Astrocyte (in vitro differentiated cells and primary cell): ENCODE data around the gene BEST4. TPM values are rescaled to one million over a fixed set of nuclear protein-coding genes. Genes with fewer than 3 reads are reported as not detected.
"Not testable (repeated sequence)": the region's sequence is repeated elsewhere in the genome, so short reads cannot be mapped to it uniquely, and the experiment has no call there.

Experiments used
- DNase-seq: peaks from one replicate; pipeline ENCODE4 v3.0.0-alpha.2; 2010; ENCODE audit warnings: low read depth
- FAIRE-seq: peaks from 2 replicates; lab custom pipeline; 2011; peaks lifted over from hg19 to GRCh38; lab: Jason Lieb, UNC
- H2AFZ ChIP-seq: 2 replicates; pipeline ENCODE4 v1.6.0; 2012; ENCODE audit warnings: low read depth, low read length, inconsistent platforms
- H3K27ac ChIP-seq: 2 replicates; pipeline ENCODE4 v1.5.1; 2011; ENCODE audit warnings: low read depth, low read length, inconsistent platforms
- H3K27me3 ChIP-seq: 2 replicates; pipeline ENCODE4 v1.6.0; 2011; ENCODE audit warnings: low read length, inconsistent platforms; ENCODE audit not compliant: insufficient read depth
- H3K36me3 ChIP-seq: 2 replicates; pipeline ENCODE4 v1.5.1; 2011; ENCODE audit warnings: low read length, inconsistent platforms; ENCODE audit not compliant: insufficient read depth
- H3K4me1 ChIP-seq: 2 replicates; pipeline ENCODE4 v1.5.1; 2011; ENCODE audit warnings: low read length, inconsistent platforms; ENCODE audit not compliant: insufficient read depth
- H3K4me2 ChIP-seq: 2 replicates; pipeline ENCODE4 v1.6.0; 2012; ENCODE audit warnings: low read length, inconsistent platforms
- H3K4me3 ChIP-seq: 2 replicates; pipeline ENCODE4 v1.5.1; 2011; ENCODE audit warnings: low read depth, mild to moderate bottlenecking, low read length, inconsistent platforms; ENCODE audit not compliant: insufficient read depth
- H3K79me2 ChIP-seq: 2 replicates; pipeline ENCODE4 v1.6.0; 2012; ENCODE audit warnings: mild to moderate bottlenecking, low read length, inconsistent platforms; ENCODE audit not compliant: insufficient read depth
- H3K9ac ChIP-seq: 2 replicates; pipeline ENCODE4 v1.6.0; 2012; ENCODE audit warnings: mild to moderate bottlenecking, low read length, inconsistent platforms
- H3K9me3 ChIP-seq: 2 replicates; pipeline ENCODE4 v1.5.1; 2012; ENCODE audit warnings: low read depth, mild to moderate bottlenecking, low read length, inconsistent platforms; ENCODE audit not compliant: insufficient read depth
- H4K20me1 ChIP-seq: 2 replicates; pipeline ENCODE4 v1.6.0; 2012; ENCODE audit warnings: low read length, inconsistent platforms; ENCODE audit not compliant: insufficient read depth
- H3K27ac Mint-ChIP-seq: one replicate; pipeline ENCODE4 v1.8.0; 2021; ENCODE audit warnings: mild to moderate bottlenecking, mixed read lengths; ENCODE audit not compliant: unreplicated experiment
- H3K27me3 Mint-ChIP-seq: one replicate; pipeline ENCODE4 v1.8.0; 2021; ENCODE audit warnings: low read depth, mixed read lengths; ENCODE audit not compliant: unreplicated experiment
- H3K36me3 Mint-ChIP-seq: one replicate; pipeline ENCODE4 v1.8.0; 2021; ENCODE audit warnings: low read depth, mixed read lengths; ENCODE audit not compliant: unreplicated experiment
- H3K4me1 Mint-ChIP-seq: one replicate; pipeline ENCODE4 v1.8.0; 2021; ENCODE audit warnings: low read depth, mixed read lengths; ENCODE audit not compliant: unreplicated experiment
- H3K4me3 Mint-ChIP-seq: one replicate; pipeline ENCODE4 v1.8.0; 2021; ENCODE audit warnings: mild to moderate bottlenecking, moderate library complexity, mixed read lengths; ENCODE audit not compliant: unreplicated experiment
- H3K9me3 Mint-ChIP-seq: one replicate; pipeline ENCODE4 v1.8.0; 2021; ENCODE audit warnings: mild to moderate bottlenecking, mixed read lengths; ENCODE audit not compliant: unreplicated experiment
- EZH2 ChIP-seq: IDR thresholded peaks from 2 replicates; pipeline ENCODE4 v1.6.1; 2012; ENCODE audit warnings: mild to moderate bottlenecking, low read length, inconsistent platforms; ENCODE audit not compliant: insufficient read depth
- total RNA-seq: library from RNA; stranded (reverse); gene quantifications from 2 replicates; pipeline ENCODE4 v1.2.1, GENCODE V29; 2021
- TF ChIP-seq, protein P1 (sequence below): IDR thresholded peaks from 2 replicates; pipeline ENCODE4 v1.5.1; 2011; ENCODE audit warnings: low read depth, mild to moderate bottlenecking, inconsistent platforms, low read length, moderate library complexity; ENCODE audit not compliant: insufficient read depth

The BEST4 gene
- total RNA-seq, 1 donor from 2014 or later = not detected

DNA sequence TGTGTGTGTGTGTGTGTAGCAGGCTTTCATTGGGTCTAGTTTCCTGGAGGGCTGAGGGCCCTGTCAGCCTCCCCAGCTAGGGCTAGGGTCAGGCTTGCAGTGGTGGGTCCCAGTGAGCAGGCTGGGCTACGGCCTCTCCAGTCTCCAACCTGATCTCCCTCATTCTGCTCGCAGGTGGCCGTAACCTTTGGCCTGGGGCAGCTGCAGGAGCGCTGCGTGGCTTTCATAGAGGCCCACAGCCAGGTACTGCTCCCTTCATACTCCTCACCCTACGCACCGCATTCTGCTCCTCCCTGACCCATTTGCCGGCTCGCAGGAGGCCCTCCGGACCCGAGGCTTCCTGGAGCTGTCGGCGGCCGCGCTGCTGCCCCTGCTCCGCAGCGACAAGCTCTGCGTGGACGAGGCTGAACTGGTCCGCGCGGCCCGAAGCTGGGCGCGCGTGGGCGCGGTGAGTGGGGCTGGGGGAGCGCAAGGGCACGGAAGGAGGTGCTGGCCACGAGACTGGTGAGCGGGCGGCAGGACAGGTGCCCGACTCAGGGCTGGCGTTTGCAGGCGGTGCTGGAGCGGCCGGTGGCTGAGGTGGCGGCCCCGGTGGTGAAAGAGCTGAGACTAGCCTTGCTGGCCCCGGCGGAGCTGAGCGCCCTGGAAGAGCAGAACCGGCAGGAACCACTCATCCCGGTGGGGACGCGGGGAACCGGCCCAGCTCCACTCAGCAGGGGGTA, 25.0 kb upstream of the BEST4 start:
- no peak overlapping the region for H2AFZ ChIP-seq
- no peak for FAIRE-seq
- no peaks in the 10 kb centered on the region for H3K27me3 ChIP-seq
- H3K4me1 Mint-ChIP-seq = peaks cover 59% of the 10 kb centered on the region
- no peaks in the 10 kb centered on the region for H3K9me3 ChIP-seq
- H3K79me2 ChIP-seq = peaks cover 39% of the 10 kb centered on the region
- H3K27me3 Mint-ChIP-seq = no peaks in the 10 kb centered on the region
- peaks cover 3% of the 10 kb centered on the region for H3K9me3 Mint-ChIP-seq
- DNase-seq = no peak
- H3K4me3 Mint-ChIP-seq = no peak overlapping the region
- H3K4me1 ChIP-seq = peaks cover 62% of the 10 kb centered on the region
- peak overlapping the region; percentile 86 for H3K4me2 ChIP-seq
- peaks cover 16% of the 10 kb centered on the region for H3K36me3 Mint-ChIP-seq
- peak overlapping the region; percentile 53 for H3K27ac Mint-ChIP-seq
- H4K20me1 ChIP-seq = peaks cover 7% of the 10 kb centered on the region
- H3K9ac ChIP-seq = peak overlapping the region; percentile 56
- no peak for TF ChIP-seq EZH2
- TF ChIP-seq, protein P1, sequence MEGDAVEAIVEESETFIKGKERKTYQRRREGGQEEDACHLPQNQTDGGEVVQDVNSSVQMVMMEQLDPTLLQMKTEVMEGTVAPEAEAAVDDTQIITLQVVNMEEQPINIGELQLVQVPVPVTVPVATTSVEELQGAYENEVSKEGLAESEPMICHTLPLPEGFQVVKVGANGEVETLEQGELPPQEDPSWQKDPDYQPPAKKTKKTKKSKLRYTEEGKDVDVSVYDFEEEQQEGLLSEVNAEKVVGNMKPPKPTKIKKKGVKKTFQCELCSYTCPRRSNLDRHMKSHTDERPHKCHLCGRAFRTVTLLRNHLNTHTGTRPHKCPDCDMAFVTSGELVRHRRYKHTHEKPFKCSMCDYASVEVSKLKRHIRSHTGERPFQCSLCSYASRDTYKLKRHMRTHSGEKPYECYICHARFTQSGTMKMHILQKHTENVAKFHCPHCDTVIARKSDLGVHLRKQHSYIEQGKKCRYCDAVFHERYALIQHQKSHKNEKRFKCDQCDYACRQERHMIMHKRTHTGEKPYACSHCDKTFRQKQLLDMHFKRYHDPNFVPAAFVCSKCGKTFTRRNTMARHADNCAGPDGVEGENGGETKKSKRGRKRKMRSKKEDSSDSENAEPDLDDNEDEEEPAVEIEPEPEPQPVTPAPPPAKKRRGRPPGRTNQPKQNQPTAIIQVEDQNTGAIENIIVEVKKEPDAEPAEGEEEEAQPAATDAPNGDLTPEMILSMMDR = no peak
- H3K27ac ChIP-seq = peak overlapping the region; percentile 61
- H3K4me3 ChIP-seq = peak overlapping the region; percentile 26
- H3K36me3 ChIP-seq = peaks cover 14% of the 10 kb centered on the region

DNA sequence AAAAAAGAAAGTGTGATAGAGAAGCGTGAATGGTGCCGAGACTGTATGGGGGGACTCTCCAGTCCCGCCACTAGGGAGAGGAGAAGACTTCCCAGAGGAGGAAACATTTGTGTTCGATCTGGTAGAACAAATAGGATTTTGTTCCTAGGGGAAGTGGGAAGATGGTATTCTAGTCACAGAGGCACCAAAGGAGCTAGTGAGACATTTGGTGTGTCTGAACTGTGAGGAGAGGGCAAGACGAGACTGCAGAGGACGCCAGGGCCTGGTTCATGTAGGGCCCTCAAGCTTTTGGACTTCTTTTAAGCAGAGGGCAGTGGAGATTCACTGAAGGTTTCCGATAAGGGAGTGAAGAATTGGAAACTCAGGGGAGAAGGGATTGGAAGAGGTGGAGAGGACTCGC, 23.3 kb upstream of the BEST4 start:
- H3K79me2 ChIP-seq = peaks cover 39% of the 10 kb centered on the region

DNA sequence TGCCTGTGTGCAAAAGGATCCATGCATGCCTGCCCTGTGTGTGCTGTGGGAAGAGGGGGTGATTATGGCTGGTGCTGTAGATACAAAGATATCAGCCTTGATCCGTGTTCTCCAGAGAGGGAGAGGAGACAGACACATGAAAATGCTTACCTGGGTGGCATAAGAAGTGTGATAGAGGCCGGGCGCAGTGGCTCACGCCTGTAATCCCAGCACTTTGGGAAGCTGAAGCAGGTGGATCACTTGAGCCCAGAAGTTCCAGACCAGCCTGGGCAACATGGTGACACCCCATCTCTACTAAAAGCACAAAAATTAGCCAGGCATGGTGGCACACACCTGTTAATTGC, 22.8 kb upstream of the BEST4 start:
- Histone ChIP-seq H3K27ac (peak overlapping the region; percentile 100), H3K4me2 (peak overlapping the region; percentile 86), H3K4me1 (peaks cover 84% of the 10 kb centered on the region), H3K36me3 (peaks cover 16% of the 10 kb centered on the region), H3K79me2 (peaks cover 43% of the 10 kb centered on the region), H3K9ac (peak overlapping the region; percentile 98)
- H3K27me3 ChIP-seq, H3K9me3 Mint-ChIP-seq, H3K9me3 ChIP-seq, H3K4me3 ChIP-seq, H3K27me3 Mint-ChIP-seq, FAIRE-seq, H2AFZ ChIP-seq, DNase-seq, H4K20me1 ChIP-seq: not testable (repeated sequence)
- Mint-ChIP-seq H3K36me3 (peaks cover 18% of the 10 kb centered on the region), H3K4me3 (peak overlapping the region; percentile 40), H3K27ac (peak overlapping the region; percentile 99), H3K4me1 (peaks cover 69% of the 10 kb centered on the region)

More for the DNA sequence above, 23.3 kb upstream of the BEST4 start:
- peak overlapping the region; percentile 88 for H3K27ac ChIP-seq
- Mint-ChIP-seq H3K4me3 (peak overlapping the region; percentile 40), H3K27ac (peak overlapping the region; percentile 99), H3K27me3 (no peaks in the 10 kb centered on the region), H3K4me1 (peaks cover 69% of the 10 kb centered on the region), H3K36me3 (peaks cover 18% of the 10 kb centered on the region), H3K9me3 (no peaks in the 10 kb centered on the region)
- FAIRE-seq (no peak), DNase-seq (no peak)
- peaks cover 79% of the 10 kb centered on the region for H3K4me1 ChIP-seq
- no peak overlapping the region for H2AFZ ChIP-seq
- peak overlapping the region; percentile 42 for H3K4me3 ChIP-seq
- H4K20me1 ChIP-seq = peaks cover 10% of the 10 kb centered on the region
- H3K36me3 ChIP-seq = peaks cover 18% of the 10 kb centered on the region
- no peaks in the 10 kb centered on the region for H3K27me3 ChIP-seq
- no peak for TF ChIP-seq EZH2
- TF ChIP-seq, protein P1 = no peak
- H3K9ac ChIP-seq = peak overlapping the region; percentile 68
- H3K9me3 ChIP-seq = no peaks in the 10 kb centered on the region
- H3K4me2 ChIP-seq = peak overlapping the region; percentile 86
